ENCODE measurements around the gene ABCA9. TPM values are rescaled to one million over a fixed set of nuclear protein-coding genes. Genes with fewer than 3 reads are reported as not detected.
"Not testable (repeated sequence)": the region's sequence is repeated elsewhere in the genome, so short reads cannot be mapped to it uniquely, and the experiment has no call there.

Gene ABCA9
- polyA plus RNA-seq, 1 donor: 15.6 TPM

DNA sequence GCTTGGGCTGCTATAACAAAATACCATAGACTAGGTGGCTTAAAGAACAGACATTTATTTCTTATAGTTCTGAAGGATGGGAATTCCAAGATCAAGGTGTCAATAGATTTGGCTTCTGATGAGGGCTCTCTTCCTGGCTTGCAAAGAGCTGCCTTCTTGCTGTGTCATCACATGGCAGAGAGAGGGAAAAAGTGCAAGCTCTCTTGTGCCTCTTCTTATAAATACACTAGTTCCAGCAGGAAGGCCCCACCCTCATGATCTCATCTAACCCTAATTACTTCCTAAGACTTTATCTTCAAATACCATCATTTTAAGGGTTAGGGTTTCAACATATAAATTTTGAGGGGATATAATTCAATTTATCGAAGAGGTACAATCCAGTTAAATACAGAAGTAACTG, 30.6 kb downstream of the ABCA9 start:
- no peak for DNase-seq (ENCODE audit: low read depth)

DNA sequence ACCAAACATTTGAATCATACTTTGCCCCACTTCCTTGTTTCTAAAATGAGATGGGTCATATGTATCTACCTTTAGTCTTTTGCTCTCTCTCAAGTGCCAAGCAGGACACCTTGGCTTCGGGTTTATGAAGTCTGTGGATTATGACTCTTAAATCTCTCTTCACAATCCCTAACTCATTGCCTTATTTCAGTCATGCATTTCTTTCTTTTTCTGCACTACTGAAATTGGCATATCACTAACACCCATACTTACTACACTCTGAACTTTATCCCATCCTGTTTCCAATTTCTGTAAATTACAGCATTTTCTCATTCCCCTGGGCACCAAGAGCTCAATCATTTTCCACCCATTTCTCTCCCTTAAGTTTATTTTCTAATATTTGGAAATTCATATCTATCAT, 42.0 kb downstream of the ABCA9 start:
- DNase-seq (ENCODE audit: low read depth): no peak

DNA sequence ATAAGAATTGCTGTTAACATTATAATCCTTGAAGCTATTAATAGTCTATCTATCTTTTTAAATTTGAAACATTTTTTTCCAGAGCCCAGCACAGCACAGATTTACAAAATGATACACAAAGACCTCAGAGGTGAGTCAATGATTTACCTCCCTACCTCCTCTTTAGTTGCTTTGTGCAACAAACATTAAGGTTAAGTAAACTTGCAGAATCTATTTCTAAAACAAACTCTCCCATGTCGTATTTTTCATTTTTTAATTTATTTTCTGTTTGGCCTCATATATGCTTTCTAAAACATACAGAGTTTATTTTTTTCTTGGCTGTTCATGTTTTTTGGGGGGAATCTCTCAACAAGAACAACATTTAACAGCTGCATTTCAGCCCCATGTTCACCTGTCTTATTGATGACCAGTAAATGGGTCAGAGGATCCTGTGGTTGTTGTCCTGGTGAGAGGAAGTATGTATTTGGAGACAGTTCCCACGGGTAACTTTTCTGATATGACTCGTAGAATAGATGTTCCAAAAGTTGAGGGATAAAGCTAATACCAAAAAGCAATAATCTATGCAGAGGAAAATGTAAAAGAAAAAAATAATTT, 42.6 kb downstream of the ABCA9 start:
- no peak for DNase-seq (ENCODE audit: low read depth)

DNA sequence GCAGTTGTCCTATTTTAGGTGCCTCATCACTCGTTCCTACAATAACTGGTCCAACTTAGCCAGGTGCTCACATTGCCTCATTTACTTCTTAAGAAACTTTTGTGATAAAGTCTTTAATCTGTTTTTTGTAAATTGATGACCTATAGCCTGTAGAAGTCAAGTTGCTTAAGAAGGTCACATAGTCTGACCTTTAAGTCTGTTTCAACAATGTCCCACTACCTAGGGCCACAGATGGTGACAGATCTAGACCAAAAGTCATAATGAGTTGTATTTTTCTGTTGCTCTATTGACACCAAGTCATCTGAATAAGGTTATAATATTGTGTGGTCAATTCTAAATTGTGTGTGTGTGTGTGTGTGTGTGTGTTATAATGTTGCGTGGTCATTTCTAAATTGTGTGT, 45.1 kb downstream of the ABCA9 start:
- no peak for DNase-seq (ENCODE audit: low read depth)

DNA sequence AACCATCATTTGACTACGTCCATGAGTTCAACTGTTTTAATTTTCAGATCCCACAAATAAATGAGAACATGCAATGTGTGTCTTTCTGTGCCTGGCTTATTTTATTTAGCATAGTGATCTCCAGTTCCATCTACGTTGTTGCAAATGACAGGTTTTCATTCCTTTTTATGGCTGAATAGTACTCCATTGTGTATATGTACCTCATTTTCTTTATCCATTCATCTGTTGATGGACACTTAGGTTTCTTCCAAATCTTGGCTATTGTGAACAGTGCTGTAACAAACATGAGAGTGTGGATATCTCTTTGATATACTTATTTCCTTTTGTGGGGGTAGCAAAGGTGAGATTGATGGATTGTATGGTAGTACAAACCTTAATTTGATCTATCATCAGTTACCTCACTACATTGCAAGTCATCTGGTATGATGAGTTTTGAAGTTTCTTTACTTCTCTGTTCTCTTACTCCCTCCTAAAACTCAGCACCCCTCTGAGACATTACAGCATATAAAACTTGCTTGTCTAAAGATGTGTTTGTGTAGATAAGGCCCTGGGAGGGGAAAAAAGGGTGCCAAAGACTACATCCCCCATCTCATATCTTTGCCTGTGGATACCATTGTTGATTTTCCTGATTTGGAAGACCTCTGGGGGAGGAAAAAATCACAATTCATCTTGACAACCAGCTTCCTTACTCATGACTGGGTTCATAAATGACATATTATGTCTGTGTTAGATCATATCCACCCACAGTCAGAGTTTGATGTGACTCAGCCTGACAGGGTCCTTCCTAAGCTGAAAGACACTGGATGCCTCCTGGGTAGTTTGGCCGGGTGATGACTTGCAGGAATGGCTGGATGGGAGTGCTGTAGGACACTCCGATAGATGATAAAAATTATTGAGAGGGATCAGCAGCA, 47.6 kb downstream of the ABCA9 start:
- no peak for DNase-seq (ENCODE audit: low read depth)

DNA sequence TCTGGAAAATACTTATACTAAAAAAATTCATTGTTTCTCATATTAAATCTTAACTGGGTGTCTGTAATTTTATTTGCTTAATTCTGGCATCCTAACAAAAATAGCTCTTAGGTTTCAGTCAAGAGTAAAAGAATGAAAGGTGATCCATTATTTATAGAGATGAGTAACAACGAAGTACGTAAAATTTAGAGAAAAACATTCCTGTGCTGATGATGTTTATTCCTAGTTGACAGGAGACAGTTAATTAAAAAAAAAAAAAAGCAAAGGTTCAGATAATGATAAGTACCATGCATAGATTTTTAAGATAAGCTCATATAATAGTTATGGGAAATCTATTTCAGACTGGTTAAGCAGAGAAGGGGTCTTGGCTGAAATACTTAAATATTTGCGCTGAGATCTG, 50.8 kb downstream of the ABCA9 start:
- DNase-seq (ENCODE audit: low read depth): no peak

DNA sequence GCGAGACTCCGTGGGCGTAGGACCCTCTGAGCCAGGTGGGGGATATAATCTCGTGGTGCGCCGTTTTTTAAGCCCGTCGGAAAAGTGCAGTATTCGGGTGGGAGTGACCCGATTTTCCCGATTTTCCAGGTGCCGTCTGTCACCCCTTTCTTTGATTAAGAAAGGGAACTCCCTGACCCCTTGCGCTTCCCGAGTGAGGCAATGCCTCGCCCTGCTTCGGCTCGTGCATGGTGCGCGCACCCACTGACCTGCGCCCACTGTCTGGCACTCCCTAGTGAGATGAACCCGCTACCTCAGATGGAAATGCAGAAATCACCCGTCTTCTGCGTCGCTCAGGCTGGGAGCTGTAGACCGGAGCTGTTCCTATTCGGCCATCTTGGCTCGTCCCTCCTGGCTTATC, 56.0 kb downstream of the ABCA9 start:
- DNase-seq (ENCODE audit: low read depth): not testable (repeated sequence)

DNA sequence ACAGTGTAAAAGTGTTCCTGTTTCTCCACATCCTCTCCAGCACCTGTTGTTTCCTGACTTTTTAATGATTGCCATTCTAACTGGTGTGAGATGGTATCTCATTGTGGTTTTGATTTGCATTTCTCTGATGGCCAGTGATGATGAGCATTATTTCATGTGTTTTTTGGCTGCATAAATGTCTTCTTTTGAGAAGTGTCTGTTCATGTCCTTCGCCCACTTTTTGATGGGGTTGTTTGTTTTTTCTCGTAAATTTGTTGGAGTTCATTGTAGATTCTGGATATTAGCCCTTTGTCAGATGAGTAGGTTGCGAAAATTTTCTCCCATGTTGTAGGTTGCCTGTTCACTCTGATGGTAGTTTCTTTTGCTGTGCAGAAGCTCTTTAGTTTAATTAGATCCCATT, 61.0 kb downstream of the ABCA9 start:
- DNase-seq (ENCODE audit: low read depth): not testable (repeated sequence)

DNA sequence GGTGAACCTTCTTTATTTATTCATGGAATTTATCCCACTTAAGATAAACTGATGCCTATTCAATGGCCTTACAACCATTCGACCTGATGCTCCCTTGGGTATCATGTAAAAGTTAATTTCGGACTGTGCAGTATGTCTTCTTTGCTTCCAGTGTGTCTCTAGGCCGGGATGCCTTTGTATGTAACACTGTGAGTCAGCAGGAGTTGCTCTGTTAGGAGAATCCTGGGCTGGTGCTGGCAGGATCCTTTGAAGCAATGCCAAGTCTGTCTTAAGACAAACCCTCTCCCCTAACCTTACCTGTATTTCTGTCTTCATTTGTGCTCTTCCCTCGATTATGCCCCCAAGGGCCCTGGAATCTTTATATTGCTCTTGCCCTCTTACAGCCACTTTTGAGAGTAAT, 67.6 kb downstream of the ABCA9 start:
- no peak for DNase-seq (ENCODE audit: low read depth)

DNA sequence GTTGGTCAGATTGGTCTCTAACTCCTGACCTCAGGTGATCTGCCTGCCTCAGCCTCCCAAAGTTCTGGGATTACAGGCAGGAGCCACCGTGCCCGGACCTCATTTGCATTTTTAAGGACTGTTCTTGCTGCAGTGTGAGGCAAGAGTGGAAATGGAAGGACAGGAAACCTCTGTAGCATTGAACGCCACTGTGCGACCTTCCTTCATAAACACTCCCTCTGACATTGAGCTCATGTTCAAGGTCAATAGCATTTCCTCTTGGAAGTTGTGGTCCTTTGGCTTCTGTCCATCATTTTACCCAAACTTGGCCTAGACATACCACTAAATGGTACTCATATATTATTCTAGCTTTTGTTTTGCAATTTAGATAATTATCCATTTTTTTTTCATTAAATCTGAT, 72.8 kb downstream of the ABCA9 start:
- DNase-seq (ENCODE audit: low read depth): no peak

DNA sequence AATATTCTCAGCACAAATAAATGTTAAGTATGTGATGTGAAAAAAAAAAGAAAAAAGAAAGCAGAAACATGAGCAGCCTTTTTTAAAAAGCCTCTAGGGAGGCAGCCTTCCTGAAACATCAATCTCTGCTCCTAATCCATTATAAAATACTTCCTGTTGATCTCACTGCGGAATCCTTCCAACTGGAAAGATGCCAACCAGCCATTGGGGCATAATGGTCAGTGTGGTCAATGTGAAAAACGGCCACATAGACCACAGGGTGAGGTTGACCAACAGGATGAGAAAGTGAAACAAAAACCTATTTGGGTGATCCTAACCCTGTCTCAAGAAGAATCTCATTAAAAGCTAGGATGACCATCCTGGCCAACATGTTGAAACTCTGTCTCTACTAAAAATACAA, 79.4 kb downstream of the ABCA9 start:
- DNase-seq (ENCODE audit: low read depth): no peak

DNA sequence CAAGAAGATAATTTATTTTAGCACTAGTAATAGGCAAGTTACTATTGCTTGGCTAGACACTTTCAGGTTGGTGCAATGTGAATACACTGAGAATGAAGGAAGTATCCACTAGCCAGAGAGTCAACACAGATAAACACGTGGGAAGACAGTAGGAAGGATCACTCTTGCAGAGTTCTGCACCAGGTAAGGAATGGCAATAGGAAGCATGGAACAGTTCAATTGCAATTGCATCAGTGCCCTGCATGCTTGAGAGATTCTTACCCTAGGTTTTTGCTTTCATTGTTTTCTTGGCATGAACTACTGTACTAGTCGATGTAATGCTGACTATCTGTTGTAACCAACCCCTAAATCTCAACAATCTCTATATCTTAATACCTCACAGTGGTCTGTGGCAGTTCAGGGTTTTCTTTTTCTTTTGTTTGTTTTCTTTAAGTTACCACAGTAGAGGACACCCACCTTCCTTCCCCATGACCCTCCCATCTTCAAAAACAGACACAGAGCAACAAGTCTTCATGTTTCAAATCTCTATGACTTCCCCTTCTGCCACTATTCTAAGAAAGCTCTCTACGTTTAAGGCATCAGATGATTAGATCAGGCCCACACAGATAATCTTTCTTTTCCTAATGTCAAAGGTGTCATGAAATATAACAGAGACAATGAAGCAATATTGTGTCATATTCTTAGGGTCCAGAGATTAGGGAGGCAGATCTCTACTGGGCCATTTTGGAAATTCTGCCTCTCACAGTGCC, 87.5 kb downstream of the ABCA9 start:
- DNase-seq (ENCODE audit: low read depth): no peak

DNA sequence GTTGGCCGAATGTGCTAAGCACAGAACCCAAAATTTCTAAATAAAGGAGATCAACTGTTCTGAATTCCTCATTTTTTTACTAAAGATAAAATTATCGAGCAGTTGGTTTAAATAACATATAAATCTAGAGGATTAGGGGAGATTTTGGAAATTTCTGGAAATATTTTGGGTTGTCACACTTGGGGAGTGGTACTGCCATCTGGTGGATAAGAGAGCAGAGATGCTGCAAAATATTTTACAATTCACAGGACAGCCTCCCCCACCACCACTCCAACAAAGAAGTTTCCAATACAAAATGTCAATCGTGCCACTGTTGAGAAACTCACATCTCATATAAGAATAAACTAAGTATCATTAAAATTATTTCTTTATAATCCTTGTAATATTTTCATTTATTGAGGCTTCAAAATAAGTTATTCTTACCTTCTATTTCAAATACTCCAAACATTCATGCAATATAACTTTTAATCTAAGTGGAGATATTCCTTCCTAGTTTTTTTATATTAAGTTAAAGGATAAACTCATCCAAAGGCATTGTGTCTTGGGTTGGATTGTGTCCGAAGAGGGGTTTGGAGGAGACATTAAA, 88.5 kb downstream of the ABCA9 start:
- no peak for DNase-seq (ENCODE audit: low read depth)

DNA sequence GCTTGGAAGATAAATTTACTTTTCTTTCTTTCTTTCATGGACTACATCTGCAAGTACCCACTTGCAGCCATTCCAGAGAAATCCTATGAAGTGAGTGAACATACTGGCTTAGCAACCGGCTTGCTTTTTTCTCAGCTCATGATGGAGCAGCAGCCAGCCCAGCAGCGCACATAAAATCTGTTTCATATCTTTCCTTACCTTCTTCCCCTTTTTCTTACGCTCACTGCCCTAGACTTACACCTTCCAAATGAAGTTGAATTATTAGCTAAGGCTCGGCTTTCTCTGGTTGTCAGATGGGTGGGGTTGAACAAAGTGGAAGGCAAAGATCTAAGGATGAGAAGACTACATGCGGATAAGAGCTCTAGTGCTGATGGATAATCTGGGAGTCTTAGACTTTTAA, 91.6 kb downstream of the ABCA9 start:
- no peak for DNase-seq (ENCODE audit: low read depth)

DNA sequence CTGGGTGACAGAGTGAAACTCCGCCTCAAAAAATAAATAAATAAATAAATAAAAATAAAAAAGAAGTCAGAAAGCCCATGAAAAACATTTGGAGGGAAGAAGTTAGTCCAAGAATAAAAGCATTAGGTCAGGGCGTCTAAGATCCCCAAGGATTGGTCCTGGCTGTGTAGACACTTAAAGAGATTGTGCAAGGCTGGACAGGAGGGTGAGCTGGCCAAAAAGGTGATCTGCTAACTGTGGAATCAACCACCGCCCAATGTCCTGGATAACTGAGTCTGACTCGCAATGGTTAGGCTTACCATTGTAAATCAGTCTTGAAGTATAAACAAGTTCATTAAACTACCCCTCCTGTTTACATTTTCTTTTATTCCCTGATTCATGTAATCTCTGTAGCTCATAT, 96.8 kb downstream of the ABCA9 start:
- DNase-seq (ENCODE audit: low read depth): no peak

DNA sequence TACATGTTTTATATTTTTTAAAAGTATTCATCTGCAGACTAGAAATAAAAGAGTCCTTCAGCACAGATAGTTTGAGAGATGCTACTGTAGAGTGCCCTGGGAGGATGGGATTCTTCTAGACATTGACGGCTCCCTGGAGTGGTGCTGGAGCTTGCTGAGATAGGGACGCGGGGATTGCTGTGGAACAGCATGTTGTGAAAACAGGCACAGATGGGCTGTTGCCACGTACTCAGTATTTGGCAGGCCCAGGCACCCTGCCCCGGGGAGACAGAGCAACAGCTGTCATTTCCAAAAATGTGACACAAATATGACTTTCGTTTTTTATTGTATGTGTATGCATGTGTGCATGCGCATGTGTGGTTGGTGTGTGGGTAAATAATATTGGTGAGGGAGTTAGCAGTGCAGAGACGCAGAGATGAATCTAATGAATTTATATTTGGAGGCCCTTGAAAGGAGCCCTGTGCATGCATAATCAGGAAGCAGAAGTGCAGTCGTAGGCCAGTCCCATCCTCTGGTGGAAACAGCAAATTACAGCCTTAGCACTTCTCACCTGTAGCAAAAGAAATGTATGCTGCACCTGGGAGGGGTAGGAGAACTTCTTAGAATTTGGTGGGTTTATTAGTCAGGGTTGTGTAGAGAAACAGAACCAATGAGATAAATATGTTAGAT, 99.4 kb downstream of the ABCA9 start:
- DNase-seq (ENCODE audit: low read depth): no peak

DNA sequence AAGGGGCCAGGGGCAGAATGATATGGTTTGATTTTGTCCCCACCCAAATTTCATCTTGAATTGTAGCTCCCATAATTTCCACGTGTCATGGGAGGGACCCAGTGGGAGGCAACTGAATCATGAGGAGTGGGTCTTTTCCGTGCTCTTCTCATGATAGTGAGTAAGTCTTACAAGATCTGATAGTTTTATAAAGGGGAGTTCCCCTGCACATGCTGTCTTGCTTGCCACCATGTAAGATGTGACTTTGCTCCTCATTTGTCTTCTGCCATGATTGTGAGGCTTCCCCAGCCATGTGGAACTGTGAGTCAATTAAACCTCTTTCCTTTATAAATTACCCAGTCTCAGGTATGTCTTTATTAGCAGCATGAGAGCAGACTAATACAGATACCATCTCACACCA, 101.6 kb downstream of the ABCA9 start:
- not testable (repeated sequence) for DNase-seq (ENCODE audit: low read depth)

DNA sequence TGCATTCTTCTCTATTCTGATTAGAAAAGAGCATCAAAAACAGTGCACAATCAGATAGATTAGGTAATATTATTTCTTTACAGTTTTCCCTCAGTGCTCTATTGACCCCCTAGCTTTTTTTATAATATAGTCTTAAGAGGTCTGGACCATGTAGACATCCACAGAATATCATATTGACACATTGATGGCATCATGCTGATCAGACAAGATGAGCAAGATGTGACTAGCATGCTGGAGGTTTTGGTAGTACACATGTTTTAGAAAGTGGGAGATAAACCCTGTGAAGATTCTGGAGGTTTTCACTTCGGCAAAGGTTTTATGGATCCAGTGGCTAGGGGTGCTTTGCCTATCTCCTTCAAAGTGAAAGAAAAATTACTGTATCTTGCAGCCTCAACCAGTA, 102.8 kb downstream of the ABCA9 start:
- DNase-seq (ENCODE audit: low read depth): no peak

DNA sequence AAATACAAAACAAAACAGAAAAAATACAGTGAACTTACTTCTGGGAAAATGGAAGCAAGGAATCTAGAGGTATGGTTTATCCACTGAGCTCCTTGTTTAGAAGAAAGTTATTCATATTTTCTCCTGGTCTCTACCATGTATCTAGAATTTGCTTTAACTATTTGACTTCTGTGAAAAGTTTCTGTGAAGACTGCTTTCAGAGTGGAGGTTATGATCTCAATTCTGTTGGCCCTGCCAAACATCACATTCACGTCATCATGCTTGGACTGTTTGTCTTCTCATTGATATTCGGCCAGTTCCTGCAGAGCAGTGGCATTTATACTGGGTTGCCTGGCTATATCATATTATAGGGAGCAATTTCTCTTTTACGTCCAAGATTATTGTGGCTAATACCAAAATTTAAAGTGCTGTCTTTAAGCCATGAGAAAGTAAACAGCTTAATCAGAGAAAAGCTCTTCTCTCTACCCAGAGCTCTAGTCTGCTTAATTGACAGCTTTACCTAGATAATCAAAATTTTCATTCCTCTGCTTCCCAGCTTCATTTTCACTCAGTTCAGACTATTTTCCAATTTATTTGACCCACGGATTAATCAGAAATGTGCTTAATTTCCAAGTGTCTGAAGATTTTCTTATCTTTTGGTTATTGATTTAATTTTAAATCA, 105.4 kb downstream of the ABCA9 start, which contains the start of gene ABCA8:
Gene ABCA8 (minus strand): TSS at position 212 of the 661 bp plus-strand sequence. CDS start 13,358 bp downstream, outside the sequence.
- peak; percentile 66 for DNase-seq (ENCODE audit: low read depth)

DNA sequence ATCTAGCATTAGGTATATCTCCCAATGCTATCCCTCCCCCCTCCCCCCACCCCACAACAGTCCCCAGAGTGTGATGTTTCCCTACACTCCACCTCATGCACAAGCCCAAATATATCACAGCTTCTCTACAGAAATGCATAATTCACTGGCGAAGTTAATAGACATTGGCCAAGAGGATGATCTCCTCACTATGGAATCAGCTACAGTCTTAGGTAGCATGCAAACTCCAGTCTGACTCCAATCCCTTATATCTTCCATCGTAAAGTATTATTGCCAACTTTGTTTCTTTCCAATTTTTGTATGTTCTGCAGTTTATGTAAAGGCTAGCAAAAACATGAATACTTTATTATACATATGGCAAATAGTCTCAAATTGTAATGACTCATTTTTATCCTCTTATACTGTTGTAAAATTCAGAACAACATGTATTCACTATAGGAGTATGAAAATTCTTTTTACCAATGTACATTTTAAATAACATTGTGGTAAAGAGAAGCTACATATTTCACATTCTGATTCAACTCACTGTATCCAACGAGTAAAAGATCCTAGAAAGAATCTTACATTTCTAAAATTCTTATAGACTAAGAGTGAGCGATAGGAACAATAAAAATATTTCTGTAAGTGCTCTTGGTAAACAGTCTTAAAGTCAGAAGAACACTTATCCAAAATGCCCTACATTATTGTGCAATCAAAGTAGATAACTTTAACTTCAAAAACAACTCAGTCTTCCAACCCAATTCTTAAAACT, 106.4 kb downstream of the ABCA9 start:
- DNase-seq (ENCODE audit: low read depth): no peak

All from forelimb muscle (tissue), 1 donor.